D721Med (cell line): ENCODE results near the gene PRSS21.

ENCODE experiments used
- DNase-seq: peaks from one replicate; pipeline ENCODE4 v3.0.0; 2011; ENCODE audit warnings: low spot score; ENCODE audit not compliant: insufficient read length
- FAIRE-seq: peaks from 2 replicates; lab custom pipeline; 2011; peaks lifted over from hg19 to GRCh38; lab: Jason Lieb, UNC
- CTCF ChIP-seq: IDR thresholded peaks from 2 replicates; pipeline ENCODE4 v1.5.1; 2012; ENCODE audit warnings: mild to moderate bottlenecking, control low read depth; ENCODE audit not compliant: insufficient read depth; ENCODE audit errors: missing control alignments

Gene PRSS21

DNA sequence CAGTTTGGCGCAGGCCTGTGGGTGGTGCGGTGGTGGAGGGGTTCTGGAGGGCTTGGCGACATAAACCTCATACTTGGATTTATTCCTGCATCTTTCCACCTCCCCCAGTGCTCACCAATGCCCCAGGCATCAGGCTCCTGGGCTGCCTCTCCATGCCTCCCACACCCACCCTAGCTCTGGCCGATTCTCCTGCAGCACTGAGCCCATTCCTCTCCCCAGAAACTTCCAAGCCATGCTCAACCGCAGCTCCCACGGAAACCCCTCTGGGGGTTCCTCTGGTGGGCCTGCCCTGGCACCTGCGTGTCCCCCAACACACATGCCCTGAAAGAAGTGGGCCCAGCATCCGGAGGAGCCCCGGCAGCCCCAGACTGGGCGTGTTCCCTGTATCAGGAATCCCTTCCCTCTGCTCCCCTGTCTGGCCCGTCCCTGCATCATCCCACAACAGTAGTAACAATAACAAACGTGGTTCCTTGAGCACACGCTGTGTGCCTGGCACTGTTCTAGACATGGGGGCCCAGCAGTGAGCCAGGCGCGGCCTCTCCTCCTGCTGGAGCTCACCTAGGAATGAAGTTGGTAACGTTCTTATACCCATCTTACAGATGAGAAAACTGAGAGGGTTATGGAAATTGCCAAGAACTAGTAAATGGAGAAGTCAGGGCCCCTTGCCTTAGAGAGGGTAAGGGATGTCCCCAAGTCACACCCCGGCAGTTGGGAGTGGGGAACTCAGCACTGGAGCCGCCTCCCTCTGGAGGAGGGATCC lies 2.3 kb downstream of the PRSS21 start:
- DNase-seq (no peak), FAIRE-seq (no peak)
- TF ChIP-seq CTCF = no peak

DNA sequence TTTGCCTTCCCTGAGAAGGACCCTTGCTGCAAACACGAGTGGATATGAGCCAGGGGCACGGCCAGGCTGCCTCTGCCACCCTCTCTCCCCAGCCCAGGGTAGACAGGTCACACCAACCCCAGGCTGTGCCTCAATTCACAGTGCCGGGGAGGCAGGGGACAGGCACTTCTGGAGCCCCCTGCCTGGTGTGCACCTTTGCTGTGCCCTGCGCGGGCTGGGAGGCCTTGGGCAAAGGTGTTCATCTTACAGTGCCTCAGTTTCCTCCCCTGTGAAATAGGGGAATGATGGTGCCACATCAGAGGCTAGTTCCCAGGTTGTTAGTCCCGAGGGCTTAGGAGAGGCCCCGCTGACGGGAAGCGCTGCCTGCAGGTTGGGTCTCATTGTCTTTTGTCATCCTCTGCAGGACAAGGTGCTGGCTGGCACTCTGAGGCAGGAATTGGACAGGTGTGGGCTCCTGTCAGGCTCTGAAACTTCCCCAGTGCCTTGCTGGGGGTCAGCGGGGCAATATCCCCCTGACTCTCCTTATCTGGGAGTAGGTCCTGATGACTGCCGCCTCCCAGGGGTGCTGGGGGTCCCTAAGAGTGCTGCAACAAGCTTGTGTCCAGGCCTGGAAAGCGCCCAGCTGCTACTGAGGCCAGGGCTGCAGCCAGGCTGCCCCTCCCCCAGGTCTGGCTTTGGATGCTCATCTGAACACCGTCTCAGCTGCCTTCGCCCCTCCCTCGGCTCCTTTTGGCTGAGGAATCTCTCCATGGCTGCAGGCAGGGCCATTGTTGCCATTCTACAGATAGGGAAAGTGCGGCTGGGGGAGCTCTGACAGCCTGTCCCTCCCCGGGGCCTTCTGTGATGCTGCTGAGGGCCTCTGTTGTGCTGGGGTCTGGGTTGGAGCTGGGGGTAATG lies 3.1 kb downstream of the PRSS21 start:
- DNase-seq = no peak
- no peak for FAIRE-seq

GRCh38 chr16:2820836-2821486 lies 3.9 kb downstream of the PRSS21 start:
- no peak for TF ChIP-seq CTCF
- FAIRE-seq (no peak), DNase-seq (no peak)

More for the DNA sequence above, 3.1 kb downstream of the PRSS21 start:
- no peak for TF ChIP-seq CTCF

- DNase-seq = no peak
- FAIRE-seq = no peak
- TF ChIP-seq CTCF = no peak
Observed at GRCh38 chr16:2821487-2822157, 4.6 kb downstream of the PRSS21 start.

- no peak for TF ChIP-seq CTCF
- FAIRE-seq (no peak), DNase-seq (no peak)
Observed at GRCh38 chr16:2822158-2822495, 5.1 kb downstream of the PRSS21 start.

DNA sequence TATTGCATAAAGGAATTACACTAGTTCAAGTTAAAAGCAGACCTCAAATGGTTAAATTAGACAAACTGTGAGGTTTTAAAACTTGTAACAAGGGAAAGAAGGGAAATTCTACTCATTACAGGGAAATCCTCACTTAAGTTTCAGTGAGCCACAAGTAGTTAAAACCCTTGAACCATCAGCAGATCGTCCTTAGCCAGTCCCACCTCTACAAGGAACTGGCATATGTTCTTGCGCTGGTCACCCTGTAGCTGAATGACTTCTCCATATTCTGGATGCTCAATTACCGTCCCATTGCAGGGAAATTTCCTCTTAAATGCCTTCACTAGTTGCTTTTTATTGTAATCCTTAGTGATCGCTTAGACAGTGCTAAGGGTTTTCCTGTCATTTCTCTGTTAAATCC lies 5.5 kb downstream of the PRSS21 start:
- no peak for TF ChIP-seq CTCF
- DNase-seq (no peak), FAIRE-seq (no peak)
